Mammary epithelial cell (primary cell): ENCODE data around the gene SCARF1.

Experiments
- EZH2 ChIP-seq: IDR thresholded peaks from 2 replicates; pipeline ENCODE4 v1.6.1; 2012; ENCODE audit warnings: low read length, inconsistent platforms, borderline replicate concordance
- TF ChIP-seq, protein P1 (sequence below), 2 donors: IDR thresholded peaks in 1 of 2; conservative IDR thresholded peaks in 1 of 2; 2 replicates each; pipeline ENCODE4 v1.5.1; 2011 to 2012; ENCODE audit warnings: inconsistent platforms in 2 of 2, low read length in 2 of 2, mild to moderate bottlenecking in 2 of 2, control low read depth in 1 of 2, low read depth in 1 of 2; ENCODE audit not compliant: insufficient read depth in 1 of 2; ENCODE audit errors: extremely low read depth in 1 of 2

DNA sequence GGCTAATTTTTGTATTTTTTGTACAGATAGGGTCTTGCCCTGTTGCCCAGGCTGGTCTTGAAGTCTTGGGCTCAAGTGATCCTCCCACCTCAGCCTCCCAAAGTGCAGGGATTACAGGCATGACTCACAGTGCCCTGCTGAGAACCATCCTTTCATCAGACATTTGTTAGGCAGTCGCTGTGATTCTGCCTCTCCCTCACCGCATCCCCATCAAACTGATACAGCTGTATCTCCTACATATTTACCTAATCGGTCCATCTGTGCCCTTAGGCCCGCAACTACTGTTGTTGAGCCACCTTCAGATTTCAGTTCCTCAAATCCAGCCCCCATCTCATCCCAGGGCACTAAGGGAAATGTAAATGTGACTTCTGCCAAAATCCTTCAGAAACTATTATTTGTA lies 14.9 kb downstream of the SCARF1 start:
- TF ChIP-seq, protein P1, sequence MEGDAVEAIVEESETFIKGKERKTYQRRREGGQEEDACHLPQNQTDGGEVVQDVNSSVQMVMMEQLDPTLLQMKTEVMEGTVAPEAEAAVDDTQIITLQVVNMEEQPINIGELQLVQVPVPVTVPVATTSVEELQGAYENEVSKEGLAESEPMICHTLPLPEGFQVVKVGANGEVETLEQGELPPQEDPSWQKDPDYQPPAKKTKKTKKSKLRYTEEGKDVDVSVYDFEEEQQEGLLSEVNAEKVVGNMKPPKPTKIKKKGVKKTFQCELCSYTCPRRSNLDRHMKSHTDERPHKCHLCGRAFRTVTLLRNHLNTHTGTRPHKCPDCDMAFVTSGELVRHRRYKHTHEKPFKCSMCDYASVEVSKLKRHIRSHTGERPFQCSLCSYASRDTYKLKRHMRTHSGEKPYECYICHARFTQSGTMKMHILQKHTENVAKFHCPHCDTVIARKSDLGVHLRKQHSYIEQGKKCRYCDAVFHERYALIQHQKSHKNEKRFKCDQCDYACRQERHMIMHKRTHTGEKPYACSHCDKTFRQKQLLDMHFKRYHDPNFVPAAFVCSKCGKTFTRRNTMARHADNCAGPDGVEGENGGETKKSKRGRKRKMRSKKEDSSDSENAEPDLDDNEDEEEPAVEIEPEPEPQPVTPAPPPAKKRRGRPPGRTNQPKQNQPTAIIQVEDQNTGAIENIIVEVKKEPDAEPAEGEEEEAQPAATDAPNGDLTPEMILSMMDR (conservative IDR thresholded peaks at IDR 0.05 in 1 of 2, IDR thresholded peaks at IDR 0.05 in 1 of 2; ENCODE audit: extremely low read depth in 1 of 2, insufficient read depth in 1 of 2, low read depth in 1 of 2, low read length in 2 of 2), result no peak
- TF ChIP-seq EZH2, result no peak
